ENCODE results near the gene KNCN. TPM values are rescaled to one million over a fixed set of nuclear protein-coding genes. Genes with fewer than 3 reads are reported as not detected.

Gene KNCN
- total RNA-seq (not detected), polyA plus RNA-seq (not detected), total RNA-seq (0 reads per million in 6 experiments)

DNA sequence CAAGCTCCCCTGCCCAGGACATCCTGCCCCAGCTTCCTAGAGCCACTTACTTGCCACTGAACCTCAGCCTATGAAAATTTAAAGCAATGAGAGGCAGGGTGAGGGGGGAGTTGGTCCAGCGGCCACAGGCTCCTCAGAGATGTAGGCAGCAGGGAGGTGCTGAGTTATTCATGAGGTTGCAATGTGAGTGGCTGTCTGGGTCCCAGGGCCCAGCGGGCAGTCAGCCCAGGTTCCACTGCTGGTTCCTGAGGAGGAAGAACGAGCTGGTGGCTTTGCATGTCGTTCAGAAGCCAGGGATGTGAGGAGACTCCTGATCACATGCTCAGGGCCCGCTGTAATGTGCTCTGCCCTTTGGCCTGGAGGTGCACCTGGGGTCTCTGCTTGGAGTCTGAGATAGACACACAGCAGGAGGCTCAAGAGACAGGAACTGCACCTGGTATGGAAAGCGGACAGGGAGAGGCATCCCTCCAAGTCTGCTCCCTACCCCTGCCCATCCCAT is at the start of gene KNCN:
TSS of gene KNCN (minus strand) at position 51 of the 499 bp plus-strand sequence. CDS start 432 bp downstream, outside the sequence.
- POLR2A ChIA-PET: no interaction called here
- ATAC-seq: no peak
- Mint-ChIP-seq H3K4me1 (peaks cover 9 to 18% (median 12%) of the 10 kb centered on the region in 4 donors), H3K4me3 (peak within 1 kb of the TSS in 1 of 10 donors; percentile 19), H3K36me3 (no peaks in the 10 kb centered on the region), H3K27me3 (peaks cover 4 to 27% (median 11%) of the 10 kb centered on the region in 5 donors), H3K9me3 (no peaks in the 10 kb centered on the region), H3K27ac (peak within 1 kb of the TSS in 6 of 10 donors; percentile 47 to 81 (median 73))
- no peak for DNase-seq

DNA sequence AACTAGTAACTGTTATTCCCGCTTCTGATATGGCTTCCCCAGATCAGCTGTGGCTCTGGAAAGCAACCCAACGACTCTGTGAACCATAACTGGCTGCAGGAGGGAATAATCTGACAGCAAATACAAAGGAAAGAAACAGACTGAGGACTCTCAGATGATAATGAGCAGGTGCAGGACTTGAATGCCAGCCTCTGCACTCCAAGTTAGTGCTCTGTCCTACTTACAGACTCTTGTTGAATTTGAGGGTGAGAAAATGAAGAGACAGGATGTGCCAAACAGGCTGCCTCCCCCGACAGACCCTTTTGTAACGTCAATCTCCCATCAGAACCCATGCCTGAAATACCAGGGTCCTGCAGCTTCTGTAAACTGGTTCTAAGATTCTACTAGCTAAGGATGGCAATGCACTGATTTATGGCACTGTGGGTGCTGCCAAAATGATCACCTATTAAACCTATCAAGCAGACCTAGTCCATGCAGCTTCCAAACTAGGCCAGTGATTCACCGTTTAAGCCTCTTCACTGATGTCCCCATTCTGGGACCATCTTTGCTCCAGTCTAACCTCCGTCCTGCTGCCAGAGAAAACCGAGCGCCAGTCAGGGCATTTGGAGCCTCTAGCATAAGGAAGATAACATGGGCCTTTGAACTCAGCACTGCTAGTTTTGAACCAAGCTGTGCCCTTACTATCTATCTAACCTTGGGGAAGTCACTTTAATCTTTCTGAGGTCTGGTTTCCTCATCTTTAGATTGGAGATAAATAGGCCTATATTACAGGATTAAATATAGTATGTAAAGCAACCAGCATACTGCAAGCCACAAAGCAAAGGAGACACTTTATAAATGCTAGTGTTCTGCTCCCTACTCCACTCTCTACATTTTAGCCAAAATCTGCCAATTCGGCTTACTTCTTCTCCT is 47.9 kb upstream of the KNCN start:
- POLR2A ChIA-PET: no interaction called here
- ATAC-seq (no peak), DNase-seq (no peak)
- no peaks in the 10 kb centered on the region for H3K9me3 Mint-ChIP-seq
- peak overlapping the region in 2 of 10 donors; percentile 15 to 30 for H3K4me3 Mint-ChIP-seq
- H3K27ac Mint-ChIP-seq: peak overlapping the region; percentile 2 to 88 (median 62)
- peaks cover 0 to 9% (median 0%) of the 10 kb centered on the region in 3 donors for H3K36me3 Mint-ChIP-seq
- no peaks in the 10 kb centered on the region for H3K27me3 Mint-ChIP-seq
- H3K4me1 Mint-ChIP-seq: peaks cover 41 to 77% (median 72%) of the 10 kb centered on the region in 4 donors

DNA sequence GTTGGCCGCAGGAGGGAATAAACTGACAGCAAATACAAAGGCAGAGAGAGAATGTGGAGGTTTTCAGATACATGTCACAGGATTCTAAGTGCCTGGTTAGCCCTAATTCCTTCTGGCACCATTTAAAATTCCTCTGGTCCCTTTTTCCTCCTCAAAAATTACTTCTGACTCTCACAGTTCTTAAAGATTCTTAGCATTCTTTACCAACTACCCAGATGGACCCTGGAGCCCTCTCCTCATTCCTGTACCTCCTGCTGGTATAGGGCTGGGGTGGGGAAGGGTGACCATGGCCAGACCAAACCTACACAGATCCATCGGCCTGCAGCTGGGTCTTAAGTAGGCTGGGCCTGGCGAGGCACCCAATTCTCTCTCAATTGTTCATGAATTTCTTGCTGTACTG is 45.4 kb upstream of the KNCN start:
- Mint-ChIP-seq H3K27ac (no peak overlapping the region), H3K9me3 (no peaks in the 10 kb centered on the region), H3K4me3 (no peak overlapping the region), H3K4me1 (peaks cover 36 to 66% (median 59%) of the 10 kb centered on the region in 4 donors), H3K27me3 (no peaks in the 10 kb centered on the region), H3K36me3 (peaks cover 9 to 34% (median 20%) of the 10 kb centered on the region in 3 donors)
- ATAC-seq (no peak), DNase-seq (no peak)
- POLR2A ChIA-PET: no interaction called here

DNA sequence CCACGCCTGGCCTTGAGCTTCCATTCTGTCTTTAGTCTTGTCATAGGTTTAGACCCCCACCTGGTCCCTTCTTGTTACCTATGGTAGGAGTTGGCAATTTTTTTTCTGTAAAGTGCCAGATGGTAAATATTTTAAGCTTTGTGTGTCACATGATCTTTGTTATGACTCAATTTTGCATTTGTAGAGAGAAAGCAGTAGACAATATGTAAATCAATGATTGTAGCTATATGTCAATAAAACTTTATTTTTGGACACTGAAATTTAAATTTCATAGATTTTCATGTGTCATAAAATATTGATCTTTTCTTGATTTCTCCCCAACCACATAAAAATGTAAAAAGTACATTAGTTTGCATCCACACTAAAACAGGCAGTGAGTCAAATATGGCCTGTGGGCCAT is 44.6 kb upstream of the KNCN start:
- Mint-ChIP-seq H3K4me1 (peaks cover 29 to 58% (median 51%) of the 10 kb centered on the region in 4 donors), H3K36me3 (peaks cover 9 to 41% (median 26%) of the 10 kb centered on the region in 3 donors), H3K4me3 (peak overlapping the region in 1 of 10 donors; percentile 14), H3K9me3 (no peaks in the 10 kb centered on the region), H3K27ac (no peak overlapping the region), H3K27me3 (no peaks in the 10 kb centered on the region)
- ATAC-seq: no peak
- POLR2A ChIA-PET: interaction anchor here (1.5 kb wide), 1 partner anchor 8 kb away, joined by 4 read pairs; the partner anchor contains the start of gene MKNK1
- DNase-seq: no peak

DNA sequence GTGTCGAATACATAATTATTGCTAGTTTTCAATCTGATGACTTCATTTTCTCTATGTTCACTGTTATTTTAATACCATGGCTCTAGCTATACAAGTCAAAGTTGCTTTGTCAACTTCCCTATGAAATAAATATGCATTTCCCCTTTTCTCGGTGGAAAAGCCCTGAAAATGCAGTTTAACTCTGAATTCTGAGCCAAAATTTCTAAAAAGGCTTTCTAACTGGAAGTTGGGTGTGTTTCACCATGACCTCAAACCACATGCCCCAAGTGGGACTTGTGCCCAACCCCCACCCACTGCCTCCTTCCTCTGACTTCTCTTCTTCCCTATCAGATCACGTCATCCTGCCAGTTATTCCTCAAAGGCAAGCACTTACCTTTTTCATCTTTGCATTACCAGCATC is 43.7 kb upstream of the KNCN start:
- no peaks in the 10 kb centered on the region for H3K9me3 Mint-ChIP-seq
- peaks cover 10 to 50% (median 29%) of the 10 kb centered on the region in 3 donors for H3K36me3 Mint-ChIP-seq
- peaks cover 26 to 51% (median 44%) of the 10 kb centered on the region in 4 donors for H3K4me1 Mint-ChIP-seq
- ATAC-seq (no peak), DNase-seq (no peak)
- peak overlapping the region in 4 of 10 donors; percentile 31 to 77 (median 42) for H3K27ac Mint-ChIP-seq
- no peaks in the 10 kb centered on the region for H3K27me3 Mint-ChIP-seq
- H3K4me3 Mint-ChIP-seq: peak overlapping the region in 4 of 10 donors; percentile 16 to 49 (median 34)
- POLR2A ChIA-PET: interaction anchor here (1.5 kb wide), 1 partner anchor 9 kb away, joined by 4 read pairs; the partner anchor contains the start of gene MKNK1

DNA sequence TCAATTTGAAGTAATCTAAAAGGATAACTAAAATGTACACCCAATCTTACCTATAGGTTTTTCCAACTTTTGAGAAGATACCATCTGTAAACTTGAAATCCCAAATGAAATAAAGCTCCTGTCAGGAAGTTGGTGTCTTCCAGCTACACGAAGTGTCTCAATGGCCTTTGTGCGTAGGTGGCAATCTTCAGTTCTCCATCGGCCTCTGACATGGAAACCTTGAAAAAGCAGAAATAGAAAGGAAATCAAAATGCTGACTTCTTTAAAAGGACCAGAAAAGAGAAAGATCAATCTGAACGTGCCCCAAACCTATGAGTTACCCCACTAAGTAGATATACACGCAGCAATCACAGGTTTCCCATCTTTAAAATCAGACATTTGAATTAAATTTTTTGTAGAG is 42.6 kb upstream of the KNCN start:
- no peak for ATAC-seq
- Mint-ChIP-seq H3K4me1 (peaks cover 19 to 40% (median 35%) of the 10 kb centered on the region in 4 donors), H3K27ac (peak overlapping the region in 1 of 10 donors; percentile 17), H3K27me3 (no peaks in the 10 kb centered on the region), H3K36me3 (peaks cover 17 to 61% (median 38%) of the 10 kb centered on the region in 3 donors), H3K4me3 (no peak overlapping the region), H3K9me3 (peaks cover 0 to 2% (median 0%) of the 10 kb centered on the region in 9 donors)
- DNase-seq: no peak
- POLR2A ChIA-PET: no interaction called here

DNA sequence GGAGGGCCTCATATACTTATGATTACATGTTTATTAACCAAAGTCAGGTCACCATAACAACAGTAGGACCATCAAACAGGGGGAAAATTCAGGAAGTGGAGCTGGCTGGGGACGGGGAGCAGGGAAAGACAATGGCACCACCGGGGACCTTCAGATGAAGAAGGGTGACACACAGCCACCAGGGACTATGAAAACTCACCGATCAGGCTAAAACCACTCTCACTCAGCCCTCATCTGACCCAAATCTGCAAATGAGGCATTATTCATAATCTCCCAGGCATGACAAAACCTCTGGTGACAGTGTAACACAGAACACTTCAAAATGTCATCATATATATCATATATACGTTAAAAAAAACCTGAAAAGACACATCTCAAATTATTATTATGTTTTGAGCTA is 41.4 kb upstream of the KNCN start:
- POLR2A ChIA-PET: no interaction called here
- DNase-seq: no peak
- peaks cover 17 to 64% (median 41%) of the 10 kb centered on the region in 3 donors for H3K36me3 Mint-ChIP-seq
- H3K4me3 Mint-ChIP-seq: no peak overlapping the region
- ATAC-seq: no peak
- peaks cover 0 to 2% (median 0%) of the 10 kb centered on the region in 9 donors for H3K9me3 Mint-ChIP-seq
- H3K27ac Mint-ChIP-seq: peak overlapping the region in 3 of 10 donors; percentile 24 to 41 (median 34)
- peaks cover 20 to 34% (median 27%) of the 10 kb centered on the region in 4 donors for H3K4me1 Mint-ChIP-seq
- H3K27me3 Mint-ChIP-seq: no peaks in the 10 kb centered on the region

DNA sequence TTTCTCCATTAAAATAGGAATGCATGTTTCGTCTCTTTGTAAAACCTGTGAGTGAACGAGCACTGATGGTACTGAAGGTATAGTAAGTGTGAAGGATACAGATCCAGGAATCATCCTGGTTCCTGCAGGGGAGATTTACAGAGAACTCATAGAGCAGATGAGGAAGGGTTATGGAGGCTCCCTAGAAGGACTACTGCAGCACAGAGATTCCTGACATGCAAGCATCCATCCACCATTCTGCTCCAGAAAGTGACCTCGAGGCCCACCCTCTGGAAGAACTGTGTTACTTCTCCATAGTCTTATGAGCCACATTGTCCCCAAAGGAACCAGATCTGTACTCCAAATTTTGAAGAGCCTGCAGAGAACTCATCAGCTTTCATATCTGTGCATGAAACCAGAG is 38.1 kb upstream of the KNCN start:
- Mint-ChIP-seq H3K36me3 (peaks cover 17 to 77% (median 47%) of the 10 kb centered on the region in 3 donors), H3K27me3 (no peaks in the 10 kb centered on the region), H3K9me3 (peaks cover 0 to 2% (median 0%) of the 10 kb centered on the region in 9 donors), H3K4me3 (no peak overlapping the region), H3K27ac (peak overlapping the region in 1 of 10 donors; percentile 13), H3K4me1 (peaks cover 6 to 17% (median 12%) of the 10 kb centered on the region in 4 donors)
- POLR2A ChIA-PET: no interaction called here
- no peak for ATAC-seq
- no peak for DNase-seq

DNA sequence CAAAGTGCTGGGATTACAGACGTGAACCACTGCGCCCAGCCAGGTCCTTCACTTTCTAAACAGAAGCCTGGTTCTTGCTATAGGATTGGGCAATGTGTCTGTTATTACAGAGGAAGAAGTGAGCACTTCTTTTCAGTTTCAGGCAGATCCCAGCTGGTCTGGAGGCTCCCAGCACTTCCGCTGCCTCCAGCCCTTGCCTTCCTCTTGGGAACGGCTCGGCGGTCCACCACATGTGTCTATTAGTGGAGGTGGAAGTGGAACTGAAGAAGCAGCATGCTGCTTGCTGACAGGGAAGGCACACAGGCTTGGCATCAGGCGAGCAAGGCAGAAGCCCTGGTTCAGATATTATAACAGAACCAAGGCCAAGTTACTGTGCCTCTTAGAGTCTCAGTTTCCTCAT is 35.6 kb upstream of the KNCN start:
- H3K27me3 Mint-ChIP-seq: no peaks in the 10 kb centered on the region
- H3K4me3 Mint-ChIP-seq: no peak overlapping the region
- peaks cover 8 to 72% (median 33%) of the 10 kb centered on the region in 3 donors for H3K36me3 Mint-ChIP-seq
- DNase-seq: no peak
- POLR2A ChIA-PET: interaction anchor here (0.6 kb wide), 1 partner anchor 692 kb away, joined by 3 read pairs; no protein-coding TSS in a partner anchor
- peaks cover 0 to 2% (median 0%) of the 10 kb centered on the region in 9 donors for H3K9me3 Mint-ChIP-seq
- ATAC-seq: no peak
- H3K27ac Mint-ChIP-seq: peak overlapping the region in 1 of 10 donors; percentile 15
- H3K4me1 Mint-ChIP-seq: peaks cover 8 to 19% (median 16%) of the 10 kb centered on the region in 4 donors

DNA sequence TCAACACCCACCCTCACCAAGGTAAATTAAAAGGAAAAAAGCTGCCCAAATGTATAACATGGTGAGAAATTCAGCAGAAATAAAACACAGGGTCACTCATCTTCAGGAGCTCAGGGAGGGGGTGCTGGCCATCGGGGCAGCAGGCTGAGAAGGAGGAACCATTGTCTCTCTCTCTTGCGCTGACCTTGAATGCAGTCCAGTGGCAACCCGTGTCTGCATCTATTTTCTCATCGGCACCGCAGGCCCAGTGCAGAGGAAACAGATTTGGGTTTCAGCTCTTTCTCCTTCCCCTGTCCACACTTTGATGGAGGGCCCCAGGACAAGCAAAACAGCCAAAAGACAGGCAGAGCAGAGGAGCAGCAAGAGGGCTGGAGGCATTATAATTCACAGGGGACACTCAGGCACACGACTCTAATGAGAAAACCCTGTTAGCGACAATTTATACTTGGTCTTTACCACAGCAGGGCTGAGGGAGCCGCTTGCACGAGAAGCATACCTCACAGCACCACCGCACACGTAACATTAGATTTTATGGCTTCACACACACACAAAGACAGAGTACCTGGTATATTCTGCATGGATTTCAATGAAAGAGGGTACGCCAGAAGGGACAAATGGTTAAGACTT is 34.0 kb upstream of the KNCN start:
- DNase-seq (no peak), ATAC-seq (no peak)
- POLR2A ChIA-PET: no interaction called here
- Mint-ChIP-seq H3K9me3 (peaks cover 0 to 2% (median 0%) of the 10 kb centered on the region in 9 donors), H3K36me3 (peaks cover 8 to 61% (median 26%) of the 10 kb centered on the region in 3 donors), H3K4me1 (peaks cover 12 to 35% (median 28%) of the 10 kb centered on the region in 4 donors), H3K4me3 (no peak overlapping the region), H3K27me3 (no peaks in the 10 kb centered on the region), H3K27ac (no peak overlapping the region)

DNA sequence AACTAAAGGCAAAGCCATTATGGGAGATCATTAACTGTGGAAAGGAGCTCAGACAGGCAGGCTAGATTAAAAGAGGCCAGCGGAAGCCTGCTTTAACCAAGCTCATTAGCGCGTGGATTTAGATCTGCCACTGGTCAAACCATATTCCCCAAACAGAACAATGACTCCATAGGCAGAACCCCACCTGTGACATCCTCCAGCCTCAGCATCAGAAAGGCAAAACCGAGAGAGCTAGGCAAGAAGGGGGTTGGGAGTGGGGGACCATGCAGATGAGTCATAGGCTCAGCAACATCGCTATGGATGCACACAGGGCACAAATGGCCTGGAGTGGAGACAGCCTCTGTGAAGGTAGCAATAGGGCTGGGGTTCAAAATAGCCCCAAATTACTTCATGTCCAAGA is 32.0 kb upstream of the KNCN start:
- Mint-ChIP-seq H3K4me1 (peaks cover 9 to 31% (median 28%) of the 10 kb centered on the region in 4 donors), H3K4me3 (no peak overlapping the region), H3K36me3 (peaks cover 0 to 61% (median 25%) of the 10 kb centered on the region in 3 donors), H3K27me3 (no peaks in the 10 kb centered on the region), H3K27ac (no peak overlapping the region), H3K9me3 (no peaks in the 10 kb centered on the region)
- no peak for DNase-seq
- POLR2A ChIA-PET: no interaction called here
- ATAC-seq: no peak

DNA sequence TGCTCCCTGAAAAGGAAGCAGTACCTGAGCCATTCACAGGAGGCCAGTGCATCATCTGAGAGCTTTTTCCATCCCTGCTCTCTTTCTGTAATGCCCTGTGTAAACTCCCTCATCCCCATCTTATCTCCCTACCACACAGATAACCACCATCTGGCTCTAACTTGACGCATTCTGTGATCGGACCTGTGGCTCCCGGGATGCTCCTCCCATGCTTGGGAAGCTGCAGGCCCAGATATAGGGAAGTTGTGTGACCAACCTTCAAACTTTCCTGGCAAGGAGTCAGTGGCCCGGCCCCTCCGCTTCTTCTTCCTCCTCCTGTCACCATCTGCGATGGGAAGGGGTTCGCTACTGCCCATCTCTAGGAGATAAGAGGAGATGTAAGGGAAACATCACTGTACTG is 31.5 kb upstream of the KNCN start:
- peaks cover 0 to 66% (median 29%) of the 10 kb centered on the region in 3 donors for H3K36me3 Mint-ChIP-seq
- no peaks in the 10 kb centered on the region for H3K9me3 Mint-ChIP-seq
- POLR2A ChIA-PET: no interaction called here
- ATAC-seq: no peak
- no peak overlapping the region for H3K27ac Mint-ChIP-seq
- no peak for DNase-seq
- H3K4me1 Mint-ChIP-seq: peaks cover 11 to 31% (median 28%) of the 10 kb centered on the region in 4 donors
- H3K27me3 Mint-ChIP-seq: no peaks in the 10 kb centered on the region
- no peak overlapping the region for H3K4me3 Mint-ChIP-seq

All from naive thymus-derived CD8-positive, alpha-beta T cell (primary cell).